Measurements from ENCODE around the gene CCDC85C.

DNA sequence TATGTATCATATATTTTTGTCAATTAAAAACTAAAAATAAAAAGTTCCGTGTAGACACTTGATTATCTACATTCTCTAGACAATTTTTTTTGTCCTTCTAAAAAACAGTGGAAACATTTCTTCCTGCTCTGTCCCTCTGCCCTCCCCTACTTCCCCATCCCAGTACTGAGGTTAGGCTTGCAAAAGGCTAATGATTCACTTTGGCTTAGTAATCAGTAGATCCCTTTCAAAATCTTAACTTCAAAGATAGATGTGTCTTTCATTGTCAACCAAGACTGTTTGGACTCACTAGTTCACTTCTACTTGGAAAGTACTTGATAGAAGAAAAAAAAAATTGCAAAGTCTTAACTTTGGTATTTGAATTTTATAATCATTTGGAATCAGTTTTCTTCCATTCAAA, 127.1 kb downstream of the CCDC85C start:
- TF ChIP-seq, protein P1, sequence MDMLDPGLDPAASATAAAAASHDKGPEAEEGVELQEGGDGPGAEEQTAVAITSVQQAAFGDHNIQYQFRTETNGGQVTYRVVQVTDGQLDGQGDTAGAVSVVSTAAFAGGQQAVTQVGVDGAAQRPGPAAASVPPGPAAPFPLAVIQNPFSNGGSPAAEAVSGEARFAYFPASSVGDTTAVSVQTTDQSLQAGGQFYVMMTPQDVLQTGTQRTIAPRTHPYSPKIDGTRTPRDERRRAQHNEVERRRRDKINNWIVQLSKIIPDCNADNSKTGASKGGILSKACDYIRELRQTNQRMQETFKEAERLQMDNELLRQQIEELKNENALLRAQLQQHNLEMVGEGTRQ (IDR thresholded peaks at IDR 0.05; ENCODE audit: low read depth, low read length), result no peak
- TF ChIP-seq, protein P2, sequence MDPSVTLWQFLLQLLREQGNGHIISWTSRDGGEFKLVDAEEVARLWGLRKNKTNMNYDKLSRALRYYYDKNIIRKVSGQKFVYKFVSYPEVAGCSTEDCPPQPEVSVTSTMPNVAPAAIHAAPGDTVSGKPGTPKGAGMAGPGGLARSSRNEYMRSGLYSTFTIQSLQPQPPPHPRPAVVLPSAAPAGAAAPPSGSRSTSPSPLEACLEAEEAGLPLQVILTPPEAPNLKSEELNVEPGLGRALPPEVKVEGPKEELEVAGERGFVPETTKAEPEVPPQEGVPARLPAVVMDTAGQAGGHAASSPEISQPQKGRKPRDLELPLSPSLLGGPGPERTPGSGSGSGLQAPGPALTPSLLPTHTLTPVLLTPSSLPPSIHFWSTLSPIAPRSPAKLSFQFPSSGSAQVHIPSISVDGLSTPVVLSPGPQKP (IDR thresholded peaks at IDR 0.05; ENCODE audit: borderline replicate concordance, low read depth, low read length), result no peak
- peak; percentile 50; the same call in 1 of the 2 replicates for TF ChIP-seq CEBPB (IDR thresholded peaks at IDR 0.05; ENCODE audit: low read depth, low read length)
- TF ChIP-seq, protein P3, sequence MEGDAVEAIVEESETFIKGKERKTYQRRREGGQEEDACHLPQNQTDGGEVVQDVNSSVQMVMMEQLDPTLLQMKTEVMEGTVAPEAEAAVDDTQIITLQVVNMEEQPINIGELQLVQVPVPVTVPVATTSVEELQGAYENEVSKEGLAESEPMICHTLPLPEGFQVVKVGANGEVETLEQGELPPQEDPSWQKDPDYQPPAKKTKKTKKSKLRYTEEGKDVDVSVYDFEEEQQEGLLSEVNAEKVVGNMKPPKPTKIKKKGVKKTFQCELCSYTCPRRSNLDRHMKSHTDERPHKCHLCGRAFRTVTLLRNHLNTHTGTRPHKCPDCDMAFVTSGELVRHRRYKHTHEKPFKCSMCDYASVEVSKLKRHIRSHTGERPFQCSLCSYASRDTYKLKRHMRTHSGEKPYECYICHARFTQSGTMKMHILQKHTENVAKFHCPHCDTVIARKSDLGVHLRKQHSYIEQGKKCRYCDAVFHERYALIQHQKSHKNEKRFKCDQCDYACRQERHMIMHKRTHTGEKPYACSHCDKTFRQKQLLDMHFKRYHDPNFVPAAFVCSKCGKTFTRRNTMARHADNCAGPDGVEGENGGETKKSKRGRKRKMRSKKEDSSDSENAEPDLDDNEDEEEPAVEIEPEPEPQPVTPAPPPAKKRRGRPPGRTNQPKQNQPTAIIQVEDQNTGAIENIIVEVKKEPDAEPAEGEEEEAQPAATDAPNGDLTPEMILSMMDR (conservative IDR thresholded peaks at IDR 0.05; ENCODE audit: low read depth, low read length), result no peak
- TF ChIP-seq POLR2A (IDR thresholded peaks at IDR 0.05; ENCODE audit: low read depth, low read length), result no peak
- TF ChIP-seq RAD21 (IDR thresholded peaks at IDR 0.05; ENCODE audit: low read length), result no peak
- TF ChIP-seq NFE2L2 (IDR thresholded peaks at IDR 0.05; ENCODE audit: low read depth, low read length), result no peak
- TF ChIP-seq RFX5 (IDR thresholded peaks at IDR 0.05; ENCODE audit: low read depth, low read length), result no peak
- no peak for TF ChIP-seq SMC3 (IDR thresholded peaks at IDR 0.05; ENCODE audit: low read depth, low read length)
- TF ChIP-seq MAFK (IDR thresholded peaks at IDR 0.05; ENCODE audit: low read depth, low read length), result no peak
